ENCODE results near the gene GPR21.
A peak's percentile ranks its signal among the peaks of the same experiment; 100 is the strongest.

Gene GPR21

GRCh38 chr9:123065196-123065595, 31.7 kb downstream of the GPR21 start:
- no peak for DNase-seq

DNA sequence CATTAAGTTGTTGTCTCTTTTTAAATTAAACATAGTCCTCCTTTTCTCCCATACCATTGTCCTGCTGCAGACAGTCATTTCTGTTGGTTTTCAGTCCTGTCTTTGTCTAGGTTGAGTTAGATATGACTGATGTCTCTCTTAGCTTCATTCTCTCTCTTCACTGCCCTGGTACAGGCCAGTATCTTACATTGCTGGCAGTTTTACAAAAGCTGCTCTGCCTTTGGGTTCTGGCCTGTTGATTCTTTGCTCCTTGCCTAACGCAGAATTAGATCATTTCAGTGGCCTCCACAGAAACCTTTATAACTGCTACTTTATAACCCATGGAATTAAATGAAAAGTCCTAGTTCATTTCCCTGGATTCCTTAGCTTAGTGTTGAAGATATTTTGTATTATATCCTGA, 33.7 kb downstream of the GPR21 start:
- no peak for DNase-seq

- DNase-seq, result peak; percentile 87
Measured at GRCh38 chr9:123069010-123069481, 35.6 kb downstream of the GPR21 start.

DNA sequence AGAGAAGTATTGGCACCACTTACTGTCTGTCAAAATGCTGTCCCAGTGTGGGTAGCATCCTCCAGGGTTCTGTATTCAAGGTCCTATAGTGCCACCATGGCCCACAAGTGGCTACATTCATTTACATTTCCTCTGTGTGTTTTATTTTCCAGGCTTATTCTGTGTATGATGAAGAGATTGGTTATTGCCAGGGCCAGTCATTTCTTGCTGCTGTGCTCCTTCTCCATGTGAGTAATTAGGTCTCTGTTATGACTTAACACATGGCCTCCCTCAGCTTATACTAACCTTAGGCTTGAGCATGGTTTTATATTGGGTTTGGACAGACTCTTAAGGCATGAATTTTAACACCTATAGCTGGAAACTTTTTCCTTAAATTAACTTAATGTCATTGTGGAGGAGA, 36.7 kb downstream of the GPR21 start:
- DNase-seq, result no peak

- no peak for DNase-seq
Measured at GRCh38 chr9:123072407-123072995, 39.0 kb downstream of the GPR21 start.

DNA sequence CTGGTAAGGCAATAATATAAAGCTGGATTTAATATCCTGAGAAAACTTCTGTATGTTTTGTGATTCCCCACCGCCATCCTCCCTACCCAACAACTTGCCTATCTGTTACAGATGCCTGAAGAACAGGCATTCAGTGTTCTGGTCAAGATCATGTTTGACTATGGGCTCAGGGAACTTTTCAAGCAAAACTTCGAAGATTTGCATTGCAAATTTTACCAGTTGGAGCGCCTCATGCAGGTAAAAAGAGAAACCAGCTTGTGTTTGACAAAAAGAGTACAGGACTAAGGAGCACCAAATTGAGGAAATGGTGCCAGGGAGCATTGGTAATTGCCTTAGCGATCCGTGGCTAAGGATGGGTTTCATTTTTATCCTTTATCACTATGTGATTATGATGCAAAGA, 40.0 kb downstream of the GPR21 start:
- DNase-seq, result no peak

- DNase-seq, result no peak
Measured at GRCh38 chr9:123073991-123074422, 40.5 kb downstream of the GPR21 start.

DNA sequence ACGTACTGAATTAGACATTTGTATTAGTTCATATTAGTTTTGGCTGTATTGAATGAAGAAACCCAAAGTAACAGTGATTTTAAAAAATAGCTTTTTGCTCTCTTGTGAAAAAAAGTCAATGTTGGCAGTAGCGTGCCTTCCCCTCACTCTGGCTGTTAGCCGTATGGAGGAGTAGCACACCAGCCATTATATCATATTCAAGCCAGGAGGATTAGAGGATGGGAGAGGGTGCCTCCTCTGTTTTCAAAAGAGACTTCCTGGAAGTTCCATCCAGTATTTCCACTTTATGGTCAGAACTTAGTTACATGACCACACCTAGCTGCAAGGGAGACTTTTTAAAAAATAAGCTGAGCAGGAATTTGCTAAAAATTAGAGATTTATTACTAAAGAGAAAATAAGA, 41.2 kb downstream of the GPR21 start:
- no peak for DNase-seq

- DNase-seq, result no peak
Measured at GRCh38 chr9:123080444-123080843, 47.0 kb downstream of the GPR21 start.

DNA sequence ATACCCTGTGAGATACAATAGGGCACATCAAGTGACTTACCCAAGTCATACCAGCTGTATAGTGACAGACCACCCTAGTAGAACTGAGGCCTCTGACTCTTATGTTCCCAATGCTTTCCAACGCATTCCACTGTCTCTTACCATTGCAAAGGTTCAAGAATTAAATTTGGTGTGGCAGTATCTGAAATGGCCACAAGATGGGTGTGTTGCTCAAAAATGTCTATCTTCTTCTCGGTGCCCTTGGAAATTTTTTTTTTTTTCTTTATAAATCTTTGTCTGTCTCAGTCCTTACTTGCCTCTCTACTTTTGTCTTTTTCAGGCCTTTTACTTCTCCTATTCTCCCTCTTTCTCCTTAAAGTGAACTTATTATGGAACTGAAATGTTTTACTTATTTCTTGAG, 48.4 kb downstream of the GPR21 start:
- DNase-seq, result peak; percentile 49

GRCh38 chr9:123083680-123084079, 50.2 kb downstream of the GPR21 start:
- no peak for DNase-seq

- no peak for DNase-seq
Measured at GRCh38 chr9:123084256-123084655, 50.8 kb downstream of the GPR21 start.

All from amniotic stem cell (primary cell).